CD4-positive, alpha-beta T cell (primary cell): ENCODE measurements around the gene CHRNA10. TPM values are rescaled to one million over a fixed set of nuclear protein-coding genes. Genes with fewer than 3 reads are reported as not detected.

Source experiments
- ATAC-seq: fragments of 200-7000 bp; cut with Tn5 transposase; one replicate; pipeline ENCODE4 v1.10.0; 2022; ENCODE audit warnings: mild to moderate bottlenecking; ENCODE audit not compliant: poor library complexity
- CTCF ChIA-PET: fragments of 350-600 bp; sonication (Branson Sonifier 250); formaldehyde crosslinking; loops from one replicate; lab custom pipeline; 2021; ENCODE audit warnings: antibody characterized with exemption, inconsistent platforms; lab: Charles Lee
- POLR2A ChIA-PET: fragments of 350-600 bp; sonication (Branson Sonifier 250); formaldehyde crosslinking; loops from one replicate; lab custom pipeline; 2021; ENCODE audit warnings: antibody characterized with exemption, inconsistent platforms; lab: Charles Lee
- DNase-seq, 14 experiments: peaks; one replicate each; pipeline ENCODE4 v3.0.0-alpha.2; 2013 to 2020; ENCODE audit warnings: mixed read lengths in 2 of 14
- H3K27ac ChIP-seq, 2 donors: one replicate each; pipeline versions ENCODE4 v1.5.1 to v1.7.0; 2013; ENCODE audit warnings: low read length in 2 of 2, low read depth in 1 of 2, mild to moderate bottlenecking in 1 of 2
- H3K27me3 ChIP-seq, 2 experiments: 1 replicate in 1 of 2; 2 replicates in 1 of 2; pipeline versions ENCODE4 v1.6.1 to v1.7.0; 2013; ENCODE audit warnings: low read length in 2 of 2, control low read depth in 1 of 2, mild to moderate bottlenecking in 1 of 2, moderate library complexity in 1 of 2; ENCODE audit not compliant: insufficient read depth in 2 of 2, control insufficient read depth in 1 of 2
- H3K36me3 ChIP-seq: one replicate; pipeline ENCODE4 v1.6.1; 2013; ENCODE audit warnings: low read length, control low read depth; ENCODE audit not compliant: insufficient read depth
- H3K4me1 ChIP-seq: one replicate; pipeline ENCODE4 v1.6.1; 2013; ENCODE audit warnings: low read length, control low read depth; ENCODE audit not compliant: insufficient read depth
- H3K4me3 ChIP-seq: one replicate; pipeline ENCODE4 v1.5.1; 2013; ENCODE audit warnings: mild to moderate bottlenecking, low read length, moderate library complexity
- H3K9me3 ChIP-seq, 2 experiments: 1 replicate in 1 of 2; 2 replicates in 1 of 2; pipeline versions ENCODE4 v1.6.1 to v1.7.0; 2013; ENCODE audit warnings: low read length in 2 of 2, mild to moderate bottlenecking in 2 of 2, control low read depth in 1 of 2, moderate library complexity in 1 of 2; ENCODE audit not compliant: control insufficient read depth in 1 of 2, insufficient read depth in 1 of 2
- H3K27ac Mint-ChIP-seq: one replicate; pipeline ENCODE4 v1.8.0; 2020; ENCODE audit warnings: mixed read lengths
- H3K27me3 Mint-ChIP-seq: one replicate; pipeline ENCODE4 v1.8.0; 2021; ENCODE audit warnings: mixed read lengths
- H3K36me3 Mint-ChIP-seq: one replicate; pipeline ENCODE4 v1.8.0; 2021; ENCODE audit warnings: low read depth, mixed read lengths
- H3K4me1 Mint-ChIP-seq: one replicate; pipeline ENCODE4 v1.8.0; 2021; ENCODE audit warnings: low read depth, mixed read lengths
- H3K4me3 Mint-ChIP-seq: one replicate; pipeline ENCODE4 v1.8.0; 2020; ENCODE audit warnings: mild to moderate bottlenecking, mixed read lengths
- H3K9me3 Mint-ChIP-seq: one replicate; pipeline ENCODE4 v1.8.0; 2020; ENCODE audit warnings: mixed read lengths
- CTCF ChIP-seq: fragments of 200-600 bp; IDR thresholded peaks from one replicate; pipeline ENCODE4 v1.8.0; 2022; ENCODE audit warnings: antibody characterized with exemption, mild to moderate bottlenecking
- intact Hi-C, 2 experiments: fragments of 100-400 bp; cut with DNase I in 1 of 2; cut with micrococcal nuclease in 1 of 2; formaldehyde crosslinking; loops; one replicate each; pipeline versions ENCODE4 v1.15.1 to v1.9.0; 2023 to 2025; cut with DNase I, micrococcal nuclease
- total RNA-seq, 174 experiments: library from RNA in 2 of 174; stranded (reverse) in 2 of 174; gene quantifications; one replicate each; pipeline ENCODE4 v1.2.3 and lab custom pipeline; 2021 to 2026

CHRNA10 gene
- total RNA-seq, 2 experiments from 2014 or later = 0.33 to 0.39 TPM

GRCh38 chr11:3616721-3617460 lies 54.3 kb downstream of the CHRNA10 start:
- Histone ChIP-seq H3K4me3 (no peak overlapping the region), H3K27ac (no peak overlapping the region), H3K36me3 (no peaks in the 10 kb centered on the region), H3K4me1 (peaks cover 15% of the 10 kb centered on the region), H3K27me3 (no peaks in the 10 kb centered on the region), H3K9me3 (no peaks in the 10 kb centered on the region)
- intact Hi-C loops = no loop called here
- Mint-ChIP-seq H3K36me3 (no peaks in the 10 kb centered on the region), H3K4me1 (peaks cover 11% of the 10 kb centered on the region), H3K4me3 (no peak overlapping the region), H3K27me3 (no peaks in the 10 kb centered on the region), H3K27ac (no peak overlapping the region), H3K9me3 (peaks cover 3% of the 10 kb centered on the region)
- ATAC-seq (no peak), DNase-seq (no peak)
- ChIA-PET CTCF (no interaction called here), POLR2A (no interaction called here)
- TF ChIP-seq CTCF = no peak

GRCh38 chr11:3615998-3616397 lies 55.2 kb downstream of the CHRNA10 start:
- H3K27ac ChIP-seq = no peak overlapping the region
- Mint-ChIP-seq H3K4me3 (no peak overlapping the region), H3K27me3 (no peaks in the 10 kb centered on the region), H3K36me3 (no peaks in the 10 kb centered on the region), H3K27ac (no peak overlapping the region), H3K9me3 (peaks cover 3% of the 10 kb centered on the region), H3K4me1 (peaks cover 11% of the 10 kb centered on the region)
- no peaks in the 10 kb centered on the region for H3K36me3 ChIP-seq
- peaks cover 15% of the 10 kb centered on the region for H3K4me1 ChIP-seq
- DNase-seq (no peak), ATAC-seq (no peak)
- ChIA-PET CTCF (no interaction called here), POLR2A (no interaction called here)
- intact Hi-C loops = no loop called here
- TF ChIP-seq CTCF = no peak
- no peak overlapping the region for H3K4me3 ChIP-seq
- no peaks in the 10 kb centered on the region for H3K27me3 ChIP-seq
- no peaks in the 10 kb centered on the region for H3K9me3 ChIP-seq

Other genes starting within 250 kb of the CHRNA10 start
- gene ART5, start 29.4 kb downstream of the CHRNA10 start, total RNA-seq = not detected
- gene ART1, start 26.3 kb downstream of the CHRNA10 start, total RNA-seq = not detected
- gene NUP98, start 126.2 kb upstream of the CHRNA10 start, total RNA-seq = 100 to 1,000 TPM; 161 to 186 TPM
- gene PGAP2, start 137.2 kb upstream of the CHRNA10 start, total RNA-seq = 10 to 100 TPM; 20.9 to 23.6 TPM
- 100 to 1,000 TPM; 101 to 106 TPM for gene RHOG, start 169.6 kb upstream of the CHRNA10 start, total RNA-seq
- gene STIM1, start 184.3 kb upstream of the CHRNA10 start, total RNA-seq = 10 to 100 TPM; 89.0 to 94.9 TPM